Right lobe of liver (tissue), 6 donors: ENCODE data around the gene EML4. TPM values are rescaled to one million over a fixed set of nuclear protein-coding genes. Genes with fewer than 3 reads are reported as not detected.

Experiments used
- ATAC-seq, 4 donors: fragments of 200-7000 bp; cut with Tn5 transposase; one replicate each; pipeline ENCODE4 v1.9.1; 2020; ENCODE audit warnings: mild to moderate bottlenecking in 4 of 4, moderate library complexity in 4 of 4
- DNase-seq, 3 donors: peaks; one replicate each; pipeline ENCODE4 v3.0.0-alpha.2; 2020
- H3K27ac ChIP-seq, 3 donors: fragments of 200-600 bp; one replicate each; pipeline ENCODE4 v1.8.0; 2022
- H3K27me3 ChIP-seq, 2 donors: fragments of 200-600 bp; one replicate each; pipeline ENCODE4 v1.8.0; 2022
- H3K36me3 ChIP-seq, 4 donors: fragments of 200-600 bp; sonication (generic) in 1 of 4; one replicate each; pipeline versions ENCODE4 v1.5.1 to v1.8.0; 2017 to 2022; ENCODE audit warnings: control low read depth in 1 of 4
- H3K4me1 ChIP-seq, 4 donors: fragments of 200-600 bp; sonication (generic) in 1 of 4; one replicate each; pipeline versions ENCODE4 v1.5.1 to v1.8.0; 2017 to 2022; ENCODE audit warnings: control low read depth in 1 of 4
- H3K4me3 ChIP-seq, 3 donors: fragments of 200-600 bp; one replicate each; pipeline ENCODE4 v1.8.0; 2022
- H3K9me3 ChIP-seq, 4 donors: fragments of 200-600 bp; sonication (generic) in 1 of 4; one replicate each; pipeline versions ENCODE4 v1.5.1 to v1.8.0; 2017 to 2022; ENCODE audit warnings: control low read depth in 1 of 4
- CTCF ChIP-seq, 4 donors: fragments of 200-600 bp in 3 of 4; fragments of 450-650 bp in 1 of 4; IDR thresholded peaks; one replicate each; pipeline versions ENCODE4 v1.5.1 to v1.8.0; 2016 to 2022; ENCODE audit warnings: antibody characterized with exemption in 4 of 4, mild to moderate bottlenecking in 2 of 4
- POLR2A ChIP-seq: fragments of 450-650 bp; IDR thresholded peaks from one replicate; pipeline ENCODE4 v1.6.1; 2017; ENCODE audit warnings: antibody characterized with exemption, mild to moderate bottlenecking
- whole genome bisulfite sequencing: methylation state at CpG from one replicate; pipeline ENCODE4 v1.1.6; 2018; ENCODE audit warnings: low coverage, low lambda C conversion rate; ENCODE audit not compliant: insufficient coverage; ENCODE audit errors: missing lambda C conversion rate; 5-methylcytosine and 5-hydroxymethylcytosine counted together
- intact Hi-C, 2 donors: fragments of 100-400 bp; cut with DNase I; formaldehyde crosslinking; loops; one replicate each; pipeline versions ENCODE4 v1.11.2 to v1.14.1; 2022
- total RNA-seq, 6 experiments: library from RNA; depleted of rRNA in 2 of 6; stranded (reverse); fragments of >200 nt in 2 of 6; fragmentation: NEBNext Ultra II Directional in 3 of 6; extraction: Animal tissue kit (Norgen Biotek cat#: 25700) in 3 of 6; gene quantifications; one replicate each; pipeline versions ENCODE4 v1.1.0 to v1.2.4, GENCODE V29; 2016 to 2023
- donor health status: DM: no; HTN: yes; CAD: no.
- donor health status: DM: no; HTN: no; CAD: no.
- donor health status: DM: no; HTN: no; CAD: no.
- donor health status: DM: no; HTN: yes; CAD: no.
- donor health status: DM: no; HTN: yes; CAD: no.

EML4 gene
- total RNA-seq, 6 experiments from 2014 or later = 28.3 to 55.7 (median 36.7) TPM

GRCh38 chr2:42317945-42318344 is 148.8 kb downstream of the EML4 start:
- Histone ChIP-seq H3K9me3 (no peaks in the 10 kb centered on the region), H3K36me3 (peaks cover 0 to 15% (median 8%) of the 10 kb centered on the region in 4 donors), H3K27me3 (no peaks in the 10 kb centered on the region), H3K4me3 (no peak overlapping the region), H3K27ac (no peak overlapping the region), H3K4me1 (no peaks in the 10 kb centered on the region)
- no peak for ATAC-seq
- intact Hi-C loops = no loop called here
- TF ChIP-seq POLR2A = no peak
- TF ChIP-seq CTCF (IDR thresholded peaks at IDR 0.05) = no peak
- DNase-seq = no peak

DNA sequence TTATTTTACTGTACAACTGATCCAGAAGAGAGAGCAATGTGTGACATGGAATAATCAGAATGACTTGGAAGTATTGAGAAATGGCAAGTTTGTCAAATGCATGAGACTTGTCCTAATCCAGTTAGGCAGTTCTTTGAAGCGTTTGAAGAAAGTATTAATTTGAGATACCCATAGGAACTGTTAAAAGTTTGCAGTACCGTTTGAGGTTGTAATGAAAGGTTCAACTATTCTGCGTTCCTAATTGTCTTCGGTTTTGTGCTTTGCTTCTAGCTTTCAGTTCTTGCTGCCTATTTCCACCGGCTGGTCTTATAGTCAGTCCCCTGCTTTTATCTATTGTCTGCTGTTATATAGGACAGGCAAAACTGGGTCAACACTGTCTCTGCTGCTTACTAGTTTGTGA is 150.1 kb downstream of the EML4 start:
- Histone ChIP-seq H3K4me1 (no peaks in the 10 kb centered on the region), H3K9me3 (no peaks in the 10 kb centered on the region), H3K27ac (no peak overlapping the region), H3K36me3 (peaks cover 0 to 15% (median 8%) of the 10 kb centered on the region in 4 donors), H3K27me3 (no peaks in the 10 kb centered on the region), H3K4me3 (no peak overlapping the region)
- intact Hi-C loops = no loop called here
- DNase-seq (no peak), ATAC-seq (no peak)
- 84% methylated on average over 5 of the region's 5 CpGs for WGBS
- TF ChIP-seq CTCF (IDR thresholded peaks at IDR 0.05) (no peak), POLR2A (no peak)

- Histone ChIP-seq H3K27me3 (no peaks in the 10 kb centered on the region), H3K9me3 (no peaks in the 10 kb centered on the region), H3K4me1 (peaks cover 0 to 3% (median 0%) of the 10 kb centered on the region in 4 donors), H3K27ac (no peak overlapping the region), H3K36me3 (peaks cover 0 to 20% (median 3%) of the 10 kb centered on the region in 4 donors), H3K4me3 (no peak overlapping the region)
- TF ChIP-seq CTCF (IDR thresholded peaks at IDR 0.05) (no peak), POLR2A (no peak)
- 54% methylated on average over 2 of the region's 2 CpGs for WGBS
- ATAC-seq (no peak), DNase-seq (no peak)
- intact Hi-C loops = no loop called here
Observed at GRCh38 chr2:42321452-42322064, 152.4 kb downstream of the EML4 start.

- H3K9me3 ChIP-seq = no peaks in the 10 kb centered on the region
- H3K4me3 ChIP-seq = no peak overlapping the region
- H3K36me3 ChIP-seq = peaks cover 0 to 11% (median 4%) of the 10 kb centered on the region in 4 donors
- 100% methylated on average over 3 of the region's 4 CpGs for WGBS
- intact Hi-C loops = no loop called here
- DNase-seq (no peak), ATAC-seq (no peak)
- no peak overlapping the region for H3K27ac ChIP-seq
- no peaks in the 10 kb centered on the region for H3K27me3 ChIP-seq
- H3K4me1 ChIP-seq = peaks cover 0 to 19% (median 3%) of the 10 kb centered on the region in 4 donors
- TF ChIP-seq CTCF (IDR thresholded peaks at IDR 0.05) = no peak
- TF ChIP-seq POLR2A = no peak
Observed at GRCh38 chr2:42324244-42324643, 155.1 kb downstream of the EML4 start.
